Activated CD8-positive, alpha-beta memory T cell treated with anti-CD3 and anti-CD28 coated beads for 48 hours (primary cell): ENCODE results near the gene TRIM10.
A peak's percentile ranks its signal among the peaks of the same experiment; 100 is the strongest.
"Not testable (repeated sequence)": the region's sequence is repeated elsewhere in the genome, so short reads cannot be mapped to it uniquely, and the experiment has no call there.

ENCODE experiments used
- DNase-seq, 3 experiments: peaks; one replicate each; pipeline ENCODE4 v3.0.0-alpha.2; 2020; ENCODE audit warnings: low read depth in 2 of 3, low spot score in 2 of 3

The TRIM10 gene

DNA sequence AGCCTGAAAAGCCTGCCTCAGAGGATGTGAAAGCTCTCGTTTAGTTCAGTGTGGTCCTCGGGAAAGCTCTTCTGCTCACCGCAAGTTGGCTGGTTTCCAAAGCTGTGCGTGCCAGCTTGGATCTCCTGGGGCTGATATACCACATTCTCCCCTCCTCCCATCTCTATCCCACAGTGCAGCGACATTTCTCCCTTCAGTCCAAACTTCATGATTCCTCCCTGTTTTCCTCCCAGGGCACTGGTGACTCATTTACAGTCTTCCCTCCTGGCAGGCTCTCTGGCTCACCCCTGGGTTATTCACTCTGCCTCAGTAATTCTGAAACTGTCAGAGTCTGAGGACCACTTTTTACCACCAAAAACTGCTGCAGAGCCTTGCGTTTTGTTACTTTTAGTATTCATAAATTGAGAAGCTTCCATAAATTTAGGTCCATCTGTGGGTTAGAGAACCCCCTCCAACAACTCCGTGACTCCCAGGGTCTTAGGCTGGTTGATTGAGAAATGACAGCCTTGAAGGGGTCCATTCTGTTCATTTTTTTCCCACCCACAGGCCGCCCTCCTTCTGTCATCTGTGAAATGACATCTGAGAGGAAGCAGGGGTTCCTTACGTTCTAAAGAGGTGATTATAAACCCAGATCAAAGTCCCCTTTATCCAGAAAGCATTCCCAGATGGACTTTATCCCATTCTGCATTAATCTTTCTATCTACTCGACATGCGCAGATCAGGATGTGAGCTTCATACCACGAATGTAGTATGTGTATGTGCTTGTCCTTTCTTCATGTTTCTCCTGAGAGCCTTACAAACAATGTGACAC lies 6.1 kb downstream of the TRIM10 start:
- DNase-seq, result no peak

DNA sequence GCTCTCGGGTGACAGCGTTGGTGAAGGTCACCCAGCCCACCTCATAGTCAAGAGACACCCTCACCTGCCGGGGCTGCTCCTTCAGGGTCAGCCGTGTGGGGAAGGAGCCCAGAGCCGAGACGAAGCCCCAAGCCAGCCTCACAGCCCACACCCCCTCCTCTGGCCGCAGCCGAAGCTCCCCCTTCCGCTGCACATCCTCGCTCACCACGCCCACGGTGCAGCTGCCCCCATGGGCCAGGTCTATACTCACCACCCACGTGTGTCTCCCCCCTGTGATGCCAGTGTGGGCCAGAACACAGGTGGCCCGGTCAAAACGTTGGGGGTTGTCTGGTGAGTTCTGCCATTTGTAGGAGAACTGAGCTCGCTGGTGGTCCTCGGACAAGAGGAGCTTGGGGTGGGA lies 7.0 kb downstream of the TRIM10 start:
- no peak for DNase-seq

DNA sequence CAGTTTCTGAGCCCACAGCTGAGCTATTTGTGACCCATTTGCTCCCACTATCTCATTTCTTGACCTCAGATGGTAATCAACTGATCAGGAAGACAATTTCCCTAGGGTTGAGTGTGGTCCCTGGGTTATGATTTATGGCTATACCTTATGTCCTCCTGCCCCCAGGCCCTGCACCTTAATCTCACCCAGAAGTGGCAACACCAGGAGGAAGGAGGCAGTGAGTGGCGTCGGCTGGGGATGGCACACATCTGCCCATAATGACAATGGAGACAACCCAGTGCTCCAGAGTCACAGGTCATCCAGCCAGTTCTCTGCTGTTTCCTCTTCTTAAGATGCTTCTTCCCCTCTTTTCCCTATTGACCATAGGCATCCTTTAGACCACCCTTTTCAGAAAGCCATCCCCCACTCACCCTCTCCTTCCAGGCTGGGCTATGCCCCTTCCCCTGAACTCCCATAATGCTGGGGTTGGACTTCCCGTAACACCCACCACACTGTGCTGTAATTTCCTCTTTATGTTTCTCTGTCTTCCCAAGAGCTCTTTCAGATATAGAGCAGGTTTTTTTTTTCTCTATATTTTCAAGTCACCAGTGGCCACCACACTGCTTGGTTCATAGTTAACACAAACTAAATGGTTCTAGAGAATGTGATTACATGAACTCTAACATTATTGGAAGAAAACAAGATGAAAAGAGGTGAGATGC lies 8.0 kb downstream of the TRIM10 start:
- DNase-seq, result no peak

DNA sequence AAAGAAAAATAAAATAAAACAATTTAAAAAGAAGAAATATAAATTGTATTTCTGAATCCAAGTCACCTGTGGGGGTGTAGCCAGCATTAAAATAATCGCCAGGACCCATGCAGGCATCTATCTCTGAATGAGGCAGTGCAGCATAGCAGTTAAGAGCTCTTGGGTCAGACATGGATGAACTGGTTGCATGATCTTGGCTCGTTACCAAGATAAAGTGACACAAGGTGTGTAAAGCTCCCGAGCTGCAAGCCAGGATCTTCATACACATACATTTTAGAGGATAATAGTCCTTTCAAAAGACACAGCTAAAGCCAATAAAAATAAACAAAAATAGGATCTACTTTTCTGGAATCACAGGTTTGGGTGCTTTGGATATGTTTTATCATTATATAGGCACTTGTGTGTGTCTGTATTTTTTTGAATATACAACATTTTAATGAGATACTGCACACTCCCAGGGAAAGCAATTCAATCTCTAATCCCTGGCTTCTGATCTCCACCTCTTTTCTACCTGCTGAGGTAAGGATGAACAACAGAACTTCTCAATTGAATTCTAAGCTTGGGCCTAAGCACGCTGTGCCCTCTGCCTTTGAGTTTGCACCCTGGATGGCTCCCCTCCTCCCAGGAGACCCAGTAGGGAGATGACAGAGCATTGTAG lies 8.9 kb downstream of the TRIM10 start:
- DNase-seq, result no peak

DNA sequence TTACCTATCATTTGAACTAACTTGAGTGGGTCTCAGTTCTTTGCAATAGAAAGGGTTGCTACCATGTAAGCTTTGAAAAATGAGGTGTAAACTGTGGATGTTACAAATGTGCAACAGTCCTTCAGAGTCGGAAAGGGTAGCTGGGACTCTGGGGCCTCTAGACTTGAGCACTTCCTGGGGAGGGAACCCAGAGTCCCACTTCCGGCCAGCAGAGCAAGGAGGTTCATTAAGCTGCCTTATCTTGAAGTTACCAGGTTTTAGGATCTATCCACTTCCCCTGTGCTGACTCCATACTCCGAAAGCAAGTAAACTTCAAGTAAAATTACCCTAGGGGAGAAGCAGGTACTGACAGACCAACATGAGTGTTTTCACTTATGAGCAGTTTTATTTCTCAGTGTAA lies 9.4 kb downstream of the TRIM10 start:
- DNase-seq, result no peak

DNA sequence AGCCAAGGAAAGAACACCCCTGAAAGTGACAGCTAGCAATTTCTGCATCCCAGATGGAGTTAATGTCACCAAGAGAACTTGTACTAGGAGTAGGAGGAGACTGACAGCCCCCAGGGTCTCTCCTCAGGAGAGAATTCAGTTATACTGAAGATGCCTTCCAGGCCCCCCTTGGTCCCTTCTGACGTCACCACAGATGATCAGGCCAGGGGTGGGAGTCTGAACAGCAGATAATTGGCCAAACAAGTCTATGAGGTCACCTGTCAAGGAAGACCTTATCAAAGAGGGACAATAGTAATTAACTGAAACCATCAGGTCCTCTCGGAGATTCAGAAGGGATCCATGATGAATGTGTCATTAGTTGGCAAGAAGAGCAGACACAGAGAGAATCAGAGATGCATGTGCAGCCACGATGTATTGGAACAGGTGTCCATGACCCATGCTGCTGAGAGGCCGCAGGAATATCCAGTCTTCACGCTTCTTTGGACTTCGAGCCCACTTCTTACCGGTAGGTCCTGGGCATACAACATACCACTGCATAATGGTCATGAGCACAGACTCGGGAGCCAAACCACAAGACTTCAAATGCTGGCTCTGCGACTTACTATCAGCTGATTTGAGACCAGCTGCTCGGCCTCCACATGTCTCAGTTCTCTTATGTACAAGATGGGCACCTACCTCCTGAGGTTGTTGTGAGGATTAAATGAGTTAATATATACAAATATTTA lies 10.2 kb downstream of the TRIM10 start:
- DNase-seq, result no peak

DNA sequence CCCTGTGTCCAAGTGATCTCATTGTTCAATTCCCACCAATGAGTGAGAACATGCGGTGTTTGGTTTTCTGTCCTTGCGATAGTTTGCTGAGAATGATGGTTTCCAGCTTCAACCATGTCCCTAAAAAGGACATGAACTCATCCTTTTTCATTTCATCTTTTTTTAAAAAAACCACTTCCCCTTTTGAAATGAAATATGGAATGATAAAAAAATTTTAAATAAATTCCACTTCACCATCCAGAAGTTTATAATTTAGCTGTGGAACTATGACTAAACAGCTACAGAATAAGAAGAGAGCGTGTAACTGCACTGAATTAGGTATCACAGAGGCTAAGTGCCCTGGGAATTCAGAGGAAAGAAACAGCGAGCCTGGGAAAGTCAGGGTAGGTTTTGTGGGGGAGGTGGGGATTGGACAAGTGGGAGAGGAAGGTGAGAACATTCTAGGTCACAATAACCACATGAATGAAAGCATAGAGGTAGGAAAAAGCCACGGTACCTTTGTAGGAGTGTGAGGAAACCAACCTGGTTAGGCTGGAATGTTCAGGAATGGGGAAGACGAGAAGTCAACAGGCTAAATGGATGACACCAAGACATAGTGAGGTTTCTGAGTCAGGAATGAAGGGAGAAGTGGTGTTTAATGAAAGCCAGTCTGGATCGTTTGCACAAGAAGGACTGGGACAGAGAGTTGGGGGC lies 11.0 kb downstream of the TRIM10 start:
- no peak for DNase-seq

DNA sequence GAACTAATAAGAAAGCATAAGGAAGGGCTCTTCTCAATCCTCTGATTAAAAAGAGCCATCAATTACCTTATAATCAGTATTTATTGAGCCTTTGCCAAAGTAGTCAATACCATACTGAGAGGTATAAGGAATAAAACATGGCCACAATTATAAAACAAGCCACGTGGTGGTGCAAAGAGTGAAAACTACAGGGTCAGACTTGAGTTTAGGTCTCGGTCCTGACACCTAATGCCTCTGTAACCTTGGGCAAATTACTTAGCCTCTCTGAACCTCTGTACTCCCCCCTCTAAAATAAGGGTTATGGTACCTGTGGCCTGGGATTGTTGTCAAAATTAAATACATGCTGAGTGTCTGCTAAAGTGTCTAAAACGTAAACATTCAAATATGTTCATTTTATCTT lies 11.8 kb downstream of the TRIM10 start:
- no peak for DNase-seq

DNA sequence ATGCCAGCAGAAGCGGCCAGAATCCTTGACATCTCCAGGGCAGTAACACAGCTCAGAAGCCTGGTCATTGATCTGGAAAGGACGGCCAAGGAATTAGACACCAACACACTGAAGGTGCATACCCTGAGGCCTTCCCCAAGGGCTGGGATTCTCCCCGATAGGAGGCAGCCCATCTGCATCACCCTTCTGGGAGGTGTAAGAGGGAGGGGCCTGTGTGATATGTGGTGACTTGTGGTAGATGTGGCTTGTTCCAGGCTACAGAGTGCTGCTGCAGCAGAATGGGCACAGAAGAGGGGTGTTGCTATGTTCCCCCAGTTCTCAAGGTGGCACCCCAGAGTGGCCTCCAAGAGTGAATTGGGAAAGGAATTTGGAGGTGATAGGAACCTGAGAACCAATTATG lies 13.9 kb downstream of the TRIM10 start:
- no peak for DNase-seq

DNA sequence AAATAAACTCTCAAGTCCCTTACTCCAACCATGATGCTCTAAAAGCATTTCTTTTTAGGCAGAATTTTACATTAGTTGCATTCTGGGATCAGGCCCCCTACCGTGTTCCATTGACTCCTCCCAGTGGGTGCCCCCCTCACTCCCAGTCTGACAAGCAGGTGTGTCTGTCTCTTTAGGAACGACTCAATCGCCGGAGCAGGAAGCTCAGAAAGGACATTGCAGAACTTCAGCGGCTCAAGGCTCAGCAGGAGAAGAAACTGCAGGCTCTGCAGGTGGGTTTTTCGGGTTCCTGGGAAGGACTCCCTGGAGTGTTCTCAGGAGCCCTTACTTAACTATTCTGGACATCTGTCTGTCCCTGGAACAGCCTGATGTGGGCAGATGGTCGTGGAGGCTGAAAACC lies 15.2 kb downstream of the TRIM10 start:
- no peak for DNase-seq

DNA sequence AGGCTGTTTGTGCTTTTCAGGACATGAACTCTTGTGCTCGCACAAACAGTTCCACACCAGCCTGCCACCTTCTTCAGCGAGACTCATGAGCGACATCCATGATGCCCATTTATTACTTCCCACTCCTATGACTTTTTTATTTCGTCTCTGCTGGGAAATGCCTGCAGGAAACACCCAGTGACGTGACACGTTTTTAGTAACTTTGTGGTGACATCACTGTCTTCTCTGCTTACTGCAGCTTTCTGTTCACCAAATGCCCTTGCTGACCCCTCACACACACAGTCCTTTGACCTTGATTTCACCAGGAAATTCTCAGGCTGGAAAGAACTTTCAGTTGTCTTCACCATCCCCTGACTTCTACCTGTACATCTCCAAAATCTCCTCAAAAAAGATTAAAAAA lies 16.2 kb downstream of the TRIM10 start:
- no peak for DNase-seq

DNA sequence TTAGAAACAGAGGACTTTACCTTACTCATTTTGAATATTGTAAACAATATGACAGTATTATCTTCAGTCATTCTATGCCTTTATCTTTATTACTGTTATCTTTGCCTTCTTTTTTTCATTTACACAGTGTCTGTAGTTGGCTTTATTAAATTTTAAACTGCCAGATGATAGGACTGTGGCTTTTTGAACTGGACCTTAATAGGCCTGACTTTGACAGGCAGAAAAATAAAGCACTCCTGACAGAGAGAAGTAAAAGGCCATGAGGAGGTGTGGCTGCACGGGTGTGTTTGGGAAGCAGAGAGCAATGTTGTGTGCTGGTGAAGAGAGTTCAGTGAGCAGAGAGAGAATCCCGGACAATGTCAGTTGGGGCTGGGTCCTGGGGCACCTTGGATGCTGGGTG lies 17.2 kb downstream of the TRIM10 start:
- no peak for DNase-seq

DNA sequence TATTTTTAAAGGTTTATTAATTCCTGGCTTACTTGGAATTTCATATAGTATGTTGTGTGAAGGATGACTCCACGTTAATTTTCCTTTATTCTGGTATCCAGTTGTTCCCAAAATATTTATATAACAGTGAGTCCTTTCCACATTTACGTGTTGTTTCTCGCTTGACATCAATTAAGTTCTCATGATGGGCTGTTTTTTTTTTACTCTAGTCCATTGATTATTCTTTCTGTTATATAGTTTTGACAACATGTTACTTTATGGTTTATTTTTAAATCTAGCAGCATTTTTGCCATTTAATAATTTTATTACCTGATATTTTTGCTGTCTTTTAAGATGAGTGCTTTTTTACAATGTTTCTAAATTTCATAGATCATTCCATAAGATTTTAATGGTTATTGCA lies 18.3 kb downstream of the TRIM10 start:
- no peak for DNase-seq

DNA sequence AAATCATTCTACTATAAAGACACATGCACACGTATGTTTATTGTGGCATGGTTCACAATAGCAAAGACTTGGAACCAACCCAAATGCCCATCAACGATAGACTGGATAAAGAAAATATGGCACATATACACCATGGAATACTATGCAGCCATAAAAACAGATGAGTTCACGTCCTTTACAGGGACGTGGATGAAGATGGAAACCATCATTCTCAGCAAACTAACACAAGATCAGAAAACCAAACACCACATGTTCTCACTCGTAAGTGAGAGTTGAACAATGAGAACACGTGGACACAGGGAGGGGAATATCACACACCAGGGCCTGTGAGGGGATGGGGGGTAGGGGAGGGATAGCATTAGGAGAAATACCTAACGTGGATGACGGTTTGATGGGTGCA lies 20.8 kb downstream of the TRIM10 start:
- DNase-seq, result not testable (repeated sequence)

DNA sequence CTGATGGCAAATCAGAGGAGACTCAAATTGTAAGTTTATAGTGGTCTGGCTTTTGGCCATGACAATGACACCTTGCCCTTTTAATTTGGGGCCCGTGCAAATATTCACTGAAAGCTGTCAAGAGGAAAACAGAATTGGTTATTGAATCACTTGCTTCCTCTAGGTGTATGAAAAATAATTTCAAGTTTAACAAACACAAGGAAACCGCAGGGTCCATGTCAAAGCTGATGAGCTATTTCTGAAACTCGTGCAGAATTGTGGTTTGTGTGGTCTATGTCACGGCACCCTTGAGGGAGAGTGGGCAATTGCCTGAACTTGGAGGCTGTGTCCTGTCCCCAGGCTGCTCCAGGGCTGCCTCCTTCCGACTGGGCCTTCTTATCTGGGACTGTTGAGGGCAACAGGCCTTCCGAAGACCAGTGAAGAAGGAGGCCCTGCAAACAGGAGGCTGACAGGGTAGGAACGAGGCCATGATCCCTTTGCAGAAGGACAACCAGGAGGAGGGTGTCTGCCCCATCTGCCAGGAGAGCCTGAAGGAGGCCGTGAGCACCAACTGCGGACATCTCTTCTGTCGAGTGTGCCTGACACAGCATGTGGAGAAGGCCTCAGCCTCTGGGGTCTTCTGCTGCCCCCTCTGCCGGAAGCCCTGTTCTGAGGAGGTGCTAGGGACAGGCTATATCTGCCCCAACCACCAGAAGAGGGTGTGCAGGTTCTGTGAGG lies 24.3 kb downstream of the TRIM10 start:
- no peak for DNase-seq

DNA sequence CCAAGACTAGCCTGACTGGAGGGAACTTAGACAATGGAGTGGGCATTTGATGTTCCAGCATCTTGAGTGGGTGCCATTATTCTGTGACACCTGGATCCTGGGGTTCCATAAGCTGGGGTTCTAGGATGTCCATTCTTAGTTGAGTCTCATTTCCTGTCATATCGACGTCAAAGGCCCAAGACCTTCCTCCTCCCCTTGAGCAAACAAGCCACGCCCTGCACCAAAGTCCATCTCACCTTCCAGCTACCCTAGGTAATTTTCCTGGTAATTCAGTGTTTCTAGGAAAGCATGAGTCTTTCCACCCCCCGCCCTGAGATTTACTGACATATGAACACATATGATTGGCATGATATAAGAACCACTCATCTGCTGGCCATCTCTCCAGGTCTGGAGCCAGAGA lies 25.3 kb downstream of the TRIM10 start, which contains the start of gene TRIM40:
TRIM40 (plus strand) TSS at position 384 of the 400 bp plus-strand sequence. CDS start 897 bp downstream, outside the sequence.
- DNase-seq, result no peak

DNA sequence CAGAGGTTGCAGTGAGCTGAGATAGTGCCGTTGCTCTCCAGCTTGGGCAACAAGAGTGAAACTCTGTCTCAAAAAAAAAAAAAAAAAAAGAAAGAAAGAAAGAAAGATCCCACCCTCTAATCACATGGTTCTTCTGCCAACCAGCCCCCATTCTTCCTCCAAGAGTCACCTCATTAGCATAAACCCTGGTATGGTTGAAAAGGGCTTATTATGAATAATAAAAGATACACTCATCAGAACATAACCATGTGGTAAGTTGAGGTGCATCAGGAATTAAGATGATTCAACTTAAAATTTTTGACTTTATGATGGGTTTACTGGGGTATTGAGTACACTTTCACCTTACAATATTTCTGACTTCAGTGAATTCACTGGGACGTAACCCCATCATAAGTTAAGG lies 25.9 kb downstream of the TRIM10 start:
- no peak for DNase-seq

DNA sequence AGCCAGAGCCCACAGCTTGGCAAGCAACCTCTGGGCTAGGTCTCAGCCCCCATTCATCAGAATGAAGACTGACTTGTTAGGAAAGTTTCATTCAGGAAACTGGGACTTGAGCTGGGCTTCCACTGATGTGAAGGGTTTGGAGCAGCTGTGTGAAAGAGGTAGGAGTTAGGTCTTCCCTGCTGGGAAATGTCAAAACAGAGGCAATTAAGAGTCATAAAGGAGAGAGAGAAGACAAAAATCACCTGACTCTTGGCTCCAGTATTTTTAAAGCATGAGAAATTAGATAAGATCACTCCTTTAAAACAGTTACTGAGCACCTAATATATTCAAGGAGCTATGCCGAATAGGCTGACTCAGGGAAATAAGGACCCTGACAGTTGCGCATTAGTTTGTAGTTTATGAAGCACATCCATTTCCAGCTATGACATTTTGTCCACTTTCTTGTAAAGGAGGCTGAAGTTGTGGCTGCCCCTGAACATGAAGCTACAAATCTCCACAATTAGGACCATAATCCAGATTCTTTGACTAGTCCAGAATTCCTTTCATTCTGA lies 29.0 kb downstream of the TRIM10 start:
- no peak for DNase-seq

DNA sequence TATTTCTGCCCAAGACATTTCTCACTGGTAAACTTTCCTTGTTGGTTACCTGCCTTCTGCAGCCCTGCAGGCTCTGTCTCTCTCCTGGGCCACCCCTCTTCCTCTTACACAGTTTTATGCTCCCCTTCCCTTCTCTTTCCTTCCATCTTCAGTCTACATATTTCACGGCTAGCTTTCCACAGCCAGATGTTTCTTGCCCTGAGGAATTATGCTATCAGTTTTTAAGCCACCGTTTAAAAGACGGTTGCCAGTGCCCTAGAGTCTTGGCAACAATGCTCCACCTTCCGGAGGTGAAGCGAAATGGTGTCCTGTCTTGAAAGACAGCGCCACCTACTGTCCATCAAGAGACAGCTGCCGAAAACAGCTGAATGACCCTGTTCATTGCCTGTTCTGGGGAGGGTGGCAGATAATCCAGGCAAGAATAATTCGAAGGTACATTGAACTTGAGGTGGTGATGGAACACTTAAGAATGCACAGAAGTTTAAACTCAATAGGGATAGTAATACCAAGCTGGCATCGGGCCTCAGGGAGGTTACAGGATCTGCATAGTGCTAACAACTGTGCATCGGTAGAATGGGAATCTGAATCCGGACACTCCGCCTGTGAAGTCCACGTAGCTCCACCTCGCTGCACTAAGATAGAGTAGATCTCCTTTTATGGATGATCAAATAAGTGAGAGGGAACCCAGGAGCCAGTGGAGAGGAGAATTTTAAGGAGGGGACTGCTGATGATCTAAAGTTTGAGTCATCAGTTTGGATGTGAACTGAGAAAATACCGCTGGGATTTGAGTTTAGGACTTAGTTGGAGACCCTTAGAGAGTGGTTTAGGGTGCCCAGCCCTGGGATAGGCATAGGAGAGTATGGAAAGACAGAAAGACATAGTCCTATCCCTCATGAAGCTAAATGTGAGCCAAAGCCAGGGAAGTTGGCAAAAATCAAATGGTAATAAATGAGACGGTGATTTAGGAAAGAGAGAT lies 29.8 kb downstream of the TRIM10 start:
- DNase-seq, result peak in 2 of 3 experiments; percentile 11 to 33
